ENCODE results near the gene NSUN2. TPM values are rescaled to one million over a fixed set of nuclear protein-coding genes. Genes with fewer than 3 reads are reported as not detected.

Gene NSUN2
- total and polyA plus RNA-seq, 2 experiments from 2014 or later = 65.4 to 112 TPM

DNA sequence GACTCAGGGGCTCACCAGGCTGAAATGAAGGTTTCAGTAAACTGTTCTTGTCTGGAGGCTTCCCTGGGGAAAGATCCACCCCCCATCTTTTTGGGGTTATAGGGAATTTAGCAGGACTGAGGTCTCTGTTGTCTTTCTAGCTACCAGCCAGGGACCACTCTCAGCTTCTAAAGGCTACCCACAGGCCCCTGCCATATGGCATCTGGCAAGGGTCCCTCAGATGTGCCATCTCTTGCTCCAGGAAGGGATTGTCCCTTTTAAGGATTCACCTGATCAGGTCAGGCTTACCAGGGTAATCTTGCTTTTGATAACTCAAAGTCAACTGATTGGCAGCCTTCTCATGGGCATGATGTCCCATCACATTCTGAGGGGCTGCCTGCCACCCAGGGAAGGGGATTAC is 65.0 kb downstream of the NSUN2 start:
- no peak overlapping the region for H3K4me2 ChIP-seq
- TF ChIP-seq CREB1 (CRISPR knock-in tag; IDR thresholded peaks at IDR 0.05; ENCODE audit: low read depth) (no peak), REST (IDR thresholded peaks at IDR 0.05; ENCODE audit: unreplicated experiment) (no peak), ZNF114 (CRISPR knock-in tag; IDR thresholded peaks at IDR 0.05) (no peak), EZH2 (IDR thresholded peaks at IDR 0.05; ENCODE audit: low read depth, unreplicated experiment) (no peak), ZNF331 (CRISPR knock-in tag; IDR thresholded peaks at IDR 0.05; ENCODE audit: low read depth) (no peak), ZNF462 (CRISPR knock-in tag; IDR thresholded peaks at IDR 0.05) (no peak), JUNB (IDR thresholded peaks at IDR 0.05; ENCODE audit: unreplicated experiment) (no peak), EZH2phosphoT487 (IDR thresholded peaks at IDR 0.05; ENCODE audit: unreplicated experiment) (no peak), NANOG (IDR thresholded peaks at IDR 0.05; ENCODE audit: borderline replicate concordance) (no peak), CTCF (conservative IDR thresholded peaks at IDR 0.05; ENCODE audit: low read depth in 2 of 2) (no peak), POLR2AphosphoS5 (IDR thresholded peaks at IDR 0.05; ENCODE audit: low read depth) (no peak), STAT1 (IDR thresholded peaks at IDR 0.05; ENCODE audit: unreplicated experiment) (no peak)
- TF ChIP-seq, protein P1, sequence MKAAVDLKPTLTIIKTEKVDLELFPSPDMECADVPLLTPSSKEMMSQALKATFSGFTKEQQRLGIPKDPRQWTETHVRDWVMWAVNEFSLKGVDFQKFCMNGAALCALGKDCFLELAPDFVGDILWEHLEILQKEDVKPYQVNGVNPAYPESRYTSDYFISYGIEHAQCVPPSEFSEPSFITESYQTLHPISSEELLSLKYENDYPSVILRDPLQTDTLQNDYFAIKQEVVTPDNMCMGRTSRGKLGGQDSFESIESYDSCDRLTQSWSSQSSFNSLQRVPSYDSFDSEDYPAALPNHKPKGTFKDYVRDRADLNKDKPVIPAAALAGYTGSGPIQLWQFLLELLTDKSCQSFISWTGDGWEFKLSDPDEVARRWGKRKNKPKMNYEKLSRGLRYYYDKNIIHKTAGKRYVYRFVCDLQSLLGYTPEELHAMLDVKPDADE (IDR thresholded peaks at IDR 0.05) = no peak
- H3K36me3 ChIP-seq (ENCODE audit: insufficient read depth) = no peaks in the 10 kb centered on the region
- no peaks in the 10 kb centered on the region for H3K9me2 ChIP-seq (ENCODE audit: insufficient read depth)
- H3K27ac Mint-ChIP-seq = no peak overlapping the region
- H3F3A ChIP-seq (replicated peaks; ENCODE audit: low read depth) = no peaks in the 10 kb centered on the region
- H3K4me3 ChIP-seq = no peak overlapping the region
- H3K27ac ChIP-seq (ENCODE audit: low read depth) = no peak overlapping the region
- H3K79me2 ChIP-seq (replicated peaks; ENCODE audit: insufficient read depth) = no peaks in the 10 kb centered on the region
- no peaks in the 10 kb centered on the region for H3K36me3 Mint-ChIP-seq (ENCODE audit: low read depth)
- H3K4me3 Mint-ChIP-seq = no peak overlapping the region
- no peaks in the 10 kb centered on the region for H3K27me3 ChIP-seq (ENCODE audit: insufficient read depth)
- DNase-seq (ENCODE audit: low spot score) = no peak
- H3K27me3 Mint-ChIP-seq (ENCODE audit: insufficient read depth, low read depth, poor library complexity) = peaks cover 3% of the 10 kb centered on the region
- no peak overlapping the region for H2AFZ ChIP-seq
- H3K4me1 ChIP-seq (ENCODE audit: insufficient read depth) = no peaks in the 10 kb centered on the region
- H3K9me3 Mint-ChIP-seq = no peaks in the 10 kb centered on the region; the same call in 2 of the 3 replicates
- no peaks in the 10 kb centered on the region for H4K20me1 ChIP-seq (replicated peaks; ENCODE audit: insufficient read depth)
- H3K4me1 Mint-ChIP-seq = peaks cover 4% of the 10 kb centered on the region
- ATAC-seq = no peak
